ENCODE data around the gene LAG3. TPM values are rescaled to one million over a fixed set of nuclear protein-coding genes. Genes with fewer than 3 reads are reported as not detected.
A peak's percentile ranks its signal among the peaks of the same experiment; 100 is the strongest.

The LAG3 gene
- total and polyA plus RNA-seq, 2 donors from 2014 or later: 1.3 TPM; not detected in 1

GRCh38 chr12:6786416-6787094, 14.2 kb downstream of the LAG3 start:
- TF ChIP-seq, protein P1, sequence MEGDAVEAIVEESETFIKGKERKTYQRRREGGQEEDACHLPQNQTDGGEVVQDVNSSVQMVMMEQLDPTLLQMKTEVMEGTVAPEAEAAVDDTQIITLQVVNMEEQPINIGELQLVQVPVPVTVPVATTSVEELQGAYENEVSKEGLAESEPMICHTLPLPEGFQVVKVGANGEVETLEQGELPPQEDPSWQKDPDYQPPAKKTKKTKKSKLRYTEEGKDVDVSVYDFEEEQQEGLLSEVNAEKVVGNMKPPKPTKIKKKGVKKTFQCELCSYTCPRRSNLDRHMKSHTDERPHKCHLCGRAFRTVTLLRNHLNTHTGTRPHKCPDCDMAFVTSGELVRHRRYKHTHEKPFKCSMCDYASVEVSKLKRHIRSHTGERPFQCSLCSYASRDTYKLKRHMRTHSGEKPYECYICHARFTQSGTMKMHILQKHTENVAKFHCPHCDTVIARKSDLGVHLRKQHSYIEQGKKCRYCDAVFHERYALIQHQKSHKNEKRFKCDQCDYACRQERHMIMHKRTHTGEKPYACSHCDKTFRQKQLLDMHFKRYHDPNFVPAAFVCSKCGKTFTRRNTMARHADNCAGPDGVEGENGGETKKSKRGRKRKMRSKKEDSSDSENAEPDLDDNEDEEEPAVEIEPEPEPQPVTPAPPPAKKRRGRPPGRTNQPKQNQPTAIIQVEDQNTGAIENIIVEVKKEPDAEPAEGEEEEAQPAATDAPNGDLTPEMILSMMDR (IDR thresholded peaks at IDR 0.05; ENCODE audit: borderline replicate concordance, extremely low read depth, insufficient read depth): no peak
- no peak overlapping the region for H3K4me3 ChIP-seq (ENCODE audit: low read length in 3 of 3)
- intact Hi-C loops (cut with DNase I): no loop called here
- no peaks in the 10 kb centered on the region for H3K9me3 ChIP-seq (ENCODE audit: control insufficient read depth in 2 of 3, insufficient read depth in 1 of 3, low read length in 3 of 3)
- H3K36me3 ChIP-seq (ENCODE audit: control insufficient read depth in 2 of 3, insufficient read depth in 3 of 3, low read length in 3 of 3): no peaks in the 10 kb centered on the region
- FAIRE-seq: no peak
- no peaks in the 10 kb centered on the region for H3K27me3 ChIP-seq (ENCODE audit: control insufficient read depth, insufficient read depth, low read length)
- no peak for DNase-seq
- no peak overlapping the region for H3K9ac ChIP-seq (ENCODE audit: low read length in 3 of 3)
- H3K27ac ChIP-seq (ENCODE audit: low read depth in 2 of 2, low read length in 2 of 2): no peak overlapping the region
- H3K4me1 ChIP-seq (ENCODE audit: control insufficient read depth in 2 of 3, insufficient read depth in 2 of 3, low read depth in 1 of 3, low read length in 3 of 3): peaks cover 0 to 4% (median 0%) of the 10 kb centered on the region in 3 donors

DNA sequence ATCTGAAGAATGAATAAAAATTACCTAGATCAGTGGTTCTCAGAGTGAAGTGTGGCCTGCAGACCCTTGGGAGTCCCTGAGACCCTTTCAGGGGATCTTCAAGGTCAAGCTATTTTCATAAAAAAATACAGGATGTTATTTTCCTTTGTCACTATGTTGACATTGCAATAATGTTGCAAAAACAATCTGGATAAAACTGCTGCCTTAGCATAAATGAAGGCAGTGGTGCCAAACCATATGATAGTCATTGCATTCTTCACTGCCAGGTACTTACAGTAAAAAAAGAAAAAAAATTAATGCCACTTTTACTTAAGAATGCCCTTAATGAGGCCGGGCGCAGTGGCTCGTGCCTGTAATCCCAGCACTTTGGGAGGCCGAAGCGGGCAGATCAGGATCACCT, 15.0 kb downstream of the LAG3 start:
- TF ChIP-seq, protein P1 (IDR thresholded peaks at IDR 0.05; ENCODE audit: borderline replicate concordance, extremely low read depth, insufficient read depth): no peak
- no peak overlapping the region for H3K27ac ChIP-seq (ENCODE audit: low read depth in 2 of 2, low read length in 2 of 2)
- intact Hi-C loops (cut with DNase I): no loop called here
- H3K27me3 ChIP-seq (ENCODE audit: control insufficient read depth, insufficient read depth, low read length): no peaks in the 10 kb centered on the region
- H3K4me1 ChIP-seq (ENCODE audit: control insufficient read depth in 2 of 3, insufficient read depth in 2 of 3, low read depth in 1 of 3, low read length in 3 of 3): peaks cover 0 to 4% (median 0%) of the 10 kb centered on the region in 3 donors
- H3K36me3 ChIP-seq (ENCODE audit: control insufficient read depth in 2 of 3, insufficient read depth in 3 of 3, low read length in 3 of 3): no peaks in the 10 kb centered on the region
- no peak overlapping the region for H3K4me3 ChIP-seq (ENCODE audit: low read length in 3 of 3)
- DNase-seq (no peak), FAIRE-seq (no peak)
- no peak overlapping the region for H3K9ac ChIP-seq (ENCODE audit: low read length in 3 of 3)
- H3K9me3 ChIP-seq (ENCODE audit: control insufficient read depth in 2 of 3, insufficient read depth in 1 of 3, low read length in 3 of 3): no peaks in the 10 kb centered on the region

GRCh38 chr12:6788972-6789924, 16.9 kb downstream of the LAG3 start, which contains the start of gene CD4:
Gene CD4 (plus strand): TSS chr12:6789528. CDS start chr12:6800139, 10,611 bp downstream.
- peak within 1 kb of the TSS in 1 of 3 donors; percentile 15 for H3K9ac ChIP-seq (ENCODE audit: low read length in 3 of 3)
- H3K9me3 ChIP-seq (ENCODE audit: control insufficient read depth in 2 of 3, insufficient read depth in 1 of 3, low read length in 3 of 3): no peaks in the 10 kb centered on the region
- H3K36me3 ChIP-seq (ENCODE audit: control insufficient read depth in 2 of 3, insufficient read depth in 3 of 3, low read length in 3 of 3): no peaks in the 10 kb centered on the region
- H3K4me3 ChIP-seq (ENCODE audit: low read length in 3 of 3): peak within 1 kb of the TSS; percentile 14 to 65 (median 33)
- intact Hi-C loops (cut with DNase I): no loop called here
- DNase-seq: peak in 3 of 5 donors; percentile 39 to 92 (median 57)
- H3K4me1 ChIP-seq (ENCODE audit: control insufficient read depth in 2 of 3, insufficient read depth in 2 of 3, low read depth in 1 of 3, low read length in 3 of 3): peaks cover 0 to 4% (median 0%) of the 10 kb centered on the region in 3 donors
- peak within 1 kb of the TSS in 1 of 2 donors; percentile 2 for H3K27ac ChIP-seq (ENCODE audit: low read depth in 2 of 2, low read length in 2 of 2)
- no peak for FAIRE-seq
- H3K27me3 ChIP-seq (ENCODE audit: control insufficient read depth, insufficient read depth, low read length): no peaks in the 10 kb centered on the region
- TF ChIP-seq, protein P1 (IDR thresholded peaks at IDR 0.05; ENCODE audit: borderline replicate concordance, extremely low read depth, insufficient read depth): no peak
